ENCODE data around the gene LHB. TPM values are rescaled to one million over a fixed set of nuclear protein-coding genes. Genes with fewer than 3 reads are reported as not detected.
"Not testable (repeated sequence)": the region's sequence is repeated elsewhere in the genome, so short reads cannot be mapped to it uniquely, and the experiment has no call there.

The LHB gene
- total and polyA plus RNA-seq, 2 donors (not counting 1 experiment from before 2014, with no cell fraction given) = 1.1 to 4.7 TPM

GRCh38 chr19:49049834-49050233, 32.9 kb upstream of the LHB start:
- H3K27ac Mint-ChIP-seq; H3K79me2 ChIP-seq (ENCODE audit: control insufficient read depth, insufficient read depth, low read length); POLR2A ChIA-PET; H3K9ac ChIP-seq (ENCODE audit: low read length); H3K4me1 ChIP-seq (ENCODE audit: control insufficient read depth in 2 of 2, insufficient read depth in 2 of 2, low read length in 2 of 2); CTCF ChIA-PET; H3K36me3 ChIP-seq (replicated peaks in 1 of 2; ENCODE audit: control extremely low read depth in 1 of 2, control insufficient read depth in 1 of 2, extremely low read depth in 1 of 2, insufficient read depth in 2 of 2, low read length in 1 of 2); H3K27me3 Mint-ChIP-seq; H3K9me3 ChIP-seq (ENCODE audit: control extremely low read depth in 1 of 3, control insufficient read depth in 2 of 3, insufficient read depth in 1 of 3, low read length in 2 of 3); H3K4me1 Mint-ChIP-seq; intact Hi-C loops (cut with micrococcal nuclease); H4K20me1 ChIP-seq (ENCODE audit: control insufficient read depth, insufficient read depth, low read length, poor library complexity, severe bottlenecking); H3K27ac ChIP-seq (ENCODE audit: low read length in 2 of 2); H3K4me2 ChIP-seq (replicated peaks; ENCODE audit: low read depth, low read length, poor library complexity, severe bottlenecking); H2AFZ ChIP-seq (ENCODE audit: insufficient read depth, low read depth, low read length, poor library complexity, severe bottlenecking); H3K27me3 ChIP-seq (replicated peaks in 1 of 4; ENCODE audit: control extremely low read depth in 1 of 4, control insufficient read depth in 3 of 4, insufficient read depth in 4 of 4, low read length in 3 of 4); H3K4me3 Mint-ChIP-seq; DNase-seq; H3K4me3 ChIP-seq (ENCODE audit: control extremely low read depth in 1 of 5, extremely low read depth in 1 of 5, insufficient read depth in 1 of 5, low read depth in 2 of 5, low read length in 4 of 5); ATAC-seq (ENCODE audit: low read depth); H3K9me3 Mint-ChIP-seq (ENCODE audit: insufficient read depth): not testable (repeated sequence)
- WGBS (ENCODE audit: insufficient coverage) = no CpG with 5 or more reads among the region's 4 CpGs

GRCh38 chr19:49049011-49049410, 32.1 kb upstream of the LHB start, which contains the start of gene CGB8:
CGB8 (minus strand) TSS chr19:49049111; CDS start chr19:49048739, 372 bp downstream.
- POLR2A ChIA-PET; H3K9ac ChIP-seq (ENCODE audit: low read length); H3K9me3 Mint-ChIP-seq (ENCODE audit: insufficient read depth); H3K4me2 ChIP-seq (replicated peaks; ENCODE audit: low read depth, low read length, poor library complexity, severe bottlenecking); H4K20me1 ChIP-seq (ENCODE audit: control insufficient read depth, insufficient read depth, low read length, poor library complexity, severe bottlenecking); H3K4me3 Mint-ChIP-seq; ATAC-seq (ENCODE audit: low read depth); H3K27ac ChIP-seq (ENCODE audit: low read length in 2 of 2); H3K79me2 ChIP-seq (ENCODE audit: control insufficient read depth, insufficient read depth, low read length); H3K4me1 ChIP-seq (ENCODE audit: control insufficient read depth in 2 of 2, insufficient read depth in 2 of 2, low read length in 2 of 2); H3K27me3 Mint-ChIP-seq; H3K9me3 ChIP-seq (ENCODE audit: control extremely low read depth in 1 of 3, control insufficient read depth in 2 of 3, insufficient read depth in 1 of 3, low read length in 2 of 3); H3K36me3 ChIP-seq (replicated peaks in 1 of 2; ENCODE audit: control extremely low read depth in 1 of 2, control insufficient read depth in 1 of 2, extremely low read depth in 1 of 2, insufficient read depth in 2 of 2, low read length in 1 of 2); H3K4me3 ChIP-seq (ENCODE audit: control extremely low read depth in 1 of 5, extremely low read depth in 1 of 5, insufficient read depth in 1 of 5, low read depth in 2 of 5, low read length in 4 of 5); H2AFZ ChIP-seq (ENCODE audit: insufficient read depth, low read depth, low read length, poor library complexity, severe bottlenecking); H3K27me3 ChIP-seq (replicated peaks in 1 of 4; ENCODE audit: control extremely low read depth in 1 of 4, control insufficient read depth in 3 of 4, insufficient read depth in 4 of 4, low read length in 3 of 4); H3K27ac Mint-ChIP-seq; H3K4me1 Mint-ChIP-seq; DNase-seq; CTCF ChIA-PET; intact Hi-C loops (cut with micrococcal nuclease): not testable (repeated sequence)
- WGBS (ENCODE audit: insufficient coverage) = 67% methylated on average over 5 of the region's 12 CpGs

GRCh38 chr19:49043548-49043947, 26.7 kb upstream of the LHB start, which contains the start of gene CGB5:
CGB5 (plus strand) TSS chr19:49043848; CDS start chr19:49044210, 362 bp downstream.
- H3K27ac ChIP-seq (ENCODE audit: low read length in 2 of 2); H3K36me3 ChIP-seq (replicated peaks in 1 of 2; ENCODE audit: control extremely low read depth in 1 of 2, control insufficient read depth in 1 of 2, extremely low read depth in 1 of 2, insufficient read depth in 2 of 2, low read length in 1 of 2); H3K27me3 ChIP-seq (replicated peaks in 1 of 4; ENCODE audit: control extremely low read depth in 1 of 4, control insufficient read depth in 3 of 4, insufficient read depth in 4 of 4, low read length in 3 of 4); DNase-seq; CTCF ChIA-PET; H3K9me3 Mint-ChIP-seq (ENCODE audit: insufficient read depth); H3K4me1 Mint-ChIP-seq; ATAC-seq (ENCODE audit: low read depth); H3K4me3 ChIP-seq (ENCODE audit: control extremely low read depth in 1 of 5, extremely low read depth in 1 of 5, insufficient read depth in 1 of 5, low read depth in 2 of 5, low read length in 4 of 5); H2AFZ ChIP-seq (ENCODE audit: insufficient read depth, low read depth, low read length, poor library complexity, severe bottlenecking); H3K27me3 Mint-ChIP-seq; H3K4me3 Mint-ChIP-seq; H3K9ac ChIP-seq (ENCODE audit: low read length); H3K9me3 ChIP-seq (ENCODE audit: control extremely low read depth in 1 of 3, control insufficient read depth in 2 of 3, insufficient read depth in 1 of 3, low read length in 2 of 3); H4K20me1 ChIP-seq (ENCODE audit: control insufficient read depth, insufficient read depth, low read length, poor library complexity, severe bottlenecking); H3K4me2 ChIP-seq (replicated peaks; ENCODE audit: low read depth, low read length, poor library complexity, severe bottlenecking); intact Hi-C loops (cut with micrococcal nuclease); H3K79me2 ChIP-seq (ENCODE audit: control insufficient read depth, insufficient read depth, low read length); H3K4me1 ChIP-seq (ENCODE audit: control insufficient read depth in 2 of 2, insufficient read depth in 2 of 2, low read length in 2 of 2); H3K27ac Mint-ChIP-seq; POLR2A ChIA-PET: not testable (repeated sequence)
- 78% methylated on average over 7 of the region's 15 CpGs for WGBS (ENCODE audit: insufficient coverage)

GRCh38 chr19:49042666-49043065, 25.8 kb upstream of the LHB start:
- DNase-seq; ATAC-seq (ENCODE audit: low read depth); H3K79me2 ChIP-seq (ENCODE audit: control insufficient read depth, insufficient read depth, low read length); H3K4me2 ChIP-seq (replicated peaks; ENCODE audit: low read depth, low read length, poor library complexity, severe bottlenecking); CTCF ChIA-PET; H3K4me3 ChIP-seq (ENCODE audit: control extremely low read depth in 1 of 5, extremely low read depth in 1 of 5, insufficient read depth in 1 of 5, low read depth in 2 of 5, low read length in 4 of 5); H3K27ac ChIP-seq (ENCODE audit: low read length in 2 of 2); intact Hi-C loops (cut with micrococcal nuclease); H3K9ac ChIP-seq (ENCODE audit: low read length); H3K4me3 Mint-ChIP-seq; H3K4me1 Mint-ChIP-seq; H3K27ac Mint-ChIP-seq; H3K27me3 Mint-ChIP-seq; H3K4me1 ChIP-seq (ENCODE audit: control insufficient read depth in 2 of 2, insufficient read depth in 2 of 2, low read length in 2 of 2); POLR2A ChIA-PET; H4K20me1 ChIP-seq (ENCODE audit: control insufficient read depth, insufficient read depth, low read length, poor library complexity, severe bottlenecking); H3K36me3 ChIP-seq (replicated peaks in 1 of 2; ENCODE audit: control extremely low read depth in 1 of 2, control insufficient read depth in 1 of 2, extremely low read depth in 1 of 2, insufficient read depth in 2 of 2, low read length in 1 of 2); H3K27me3 ChIP-seq (replicated peaks in 1 of 4; ENCODE audit: control extremely low read depth in 1 of 4, control insufficient read depth in 3 of 4, insufficient read depth in 4 of 4, low read length in 3 of 4); H3K9me3 Mint-ChIP-seq (ENCODE audit: insufficient read depth); H3K9me3 ChIP-seq (ENCODE audit: control extremely low read depth in 1 of 3, control insufficient read depth in 2 of 3, insufficient read depth in 1 of 3, low read length in 2 of 3); H2AFZ ChIP-seq (ENCODE audit: insufficient read depth, low read depth, low read length, poor library complexity, severe bottlenecking): not testable (repeated sequence)
- no CpG with 5 or more reads among the region's 4 CpGs for WGBS (ENCODE audit: insufficient coverage)

Measured in B cell (primary cell).